MM.1S (cell line): ENCODE measurements around the gene SEC14L2.

Experiments
- EZH2 ChIP-seq: fragments of 300-600 bp; sonication (generic); optimal IDR thresholded peaks from 2 replicates; pipeline ENCODE3; 2017; ENCODE audit warnings: low read depth, mild to moderate bottlenecking, antibody characterized with exemption, low read length, mixed read lengths
- EZH2phosphoT487 ChIP-seq: fragments of 300-600 bp; sonication (generic); IDR thresholded peaks from 2 replicates; pipeline ENCODE4 v1.6.1; 2018; ENCODE audit warnings: antibody characterized with exemption, low read length
- TF ChIP-seq, protein P1 (sequence below): fragments of 300-600 bp; sonication (generic); IDR thresholded peaks from 2 replicates; pipeline ENCODE4 v1.5.1; 2016; ENCODE audit warnings: antibody characterized with exemption, low read length, mixed read lengths

DNA sequence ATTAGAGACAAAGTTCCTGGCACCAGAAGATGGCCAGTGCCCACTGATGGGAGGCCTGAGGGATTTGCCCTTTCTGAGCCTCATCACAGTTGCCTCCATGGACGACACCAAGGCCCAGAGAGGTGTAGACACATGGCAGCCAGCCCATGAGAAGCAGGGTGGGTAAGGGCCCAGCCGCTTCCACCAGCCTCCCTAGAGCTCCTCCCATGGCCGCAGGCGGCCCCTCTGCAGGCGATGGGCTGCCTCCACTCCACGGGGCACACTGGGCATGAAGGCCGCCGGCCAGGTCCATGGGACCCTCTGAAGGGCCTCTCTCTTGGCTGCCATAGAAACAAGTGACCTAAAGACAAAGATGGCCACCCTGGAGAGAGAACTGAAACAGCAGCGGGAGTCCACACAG is 25.5 kb upstream of the SEC14L2 start:
- TF ChIP-seq EZH2 = no peak
- TF ChIP-seq, protein P1, sequence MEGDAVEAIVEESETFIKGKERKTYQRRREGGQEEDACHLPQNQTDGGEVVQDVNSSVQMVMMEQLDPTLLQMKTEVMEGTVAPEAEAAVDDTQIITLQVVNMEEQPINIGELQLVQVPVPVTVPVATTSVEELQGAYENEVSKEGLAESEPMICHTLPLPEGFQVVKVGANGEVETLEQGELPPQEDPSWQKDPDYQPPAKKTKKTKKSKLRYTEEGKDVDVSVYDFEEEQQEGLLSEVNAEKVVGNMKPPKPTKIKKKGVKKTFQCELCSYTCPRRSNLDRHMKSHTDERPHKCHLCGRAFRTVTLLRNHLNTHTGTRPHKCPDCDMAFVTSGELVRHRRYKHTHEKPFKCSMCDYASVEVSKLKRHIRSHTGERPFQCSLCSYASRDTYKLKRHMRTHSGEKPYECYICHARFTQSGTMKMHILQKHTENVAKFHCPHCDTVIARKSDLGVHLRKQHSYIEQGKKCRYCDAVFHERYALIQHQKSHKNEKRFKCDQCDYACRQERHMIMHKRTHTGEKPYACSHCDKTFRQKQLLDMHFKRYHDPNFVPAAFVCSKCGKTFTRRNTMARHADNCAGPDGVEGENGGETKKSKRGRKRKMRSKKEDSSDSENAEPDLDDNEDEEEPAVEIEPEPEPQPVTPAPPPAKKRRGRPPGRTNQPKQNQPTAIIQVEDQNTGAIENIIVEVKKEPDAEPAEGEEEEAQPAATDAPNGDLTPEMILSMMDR = no peak
- no peak for TF ChIP-seq EZH2phosphoT487
